Neuronal stem cell (in vitro differentiated cells): ENCODE measurements around the gene HDAC11.

ENCODE experiments used
- DNase-seq: peaks from one replicate; pipeline ENCODE4 v3.0.0-alpha.2; 2013; ENCODE audit warnings: low spot score
- H2AFZ ChIP-seq: one replicate; pipeline ENCODE4 v1.6.1; 2013; ENCODE audit warnings: mild to moderate bottlenecking, low read length, inconsistent platforms
- H2AK5ac ChIP-seq: 2 replicates; pipeline ENCODE4 v1.6.1; 2013; ENCODE audit warnings: low read depth, mild to moderate bottlenecking, inconsistent platforms, low read length, moderate library complexity, mixed read lengths
- H2BK120ac ChIP-seq: 2 replicates; pipeline ENCODE4 v1.6.1; 2013; ENCODE audit warnings: low read depth, mild to moderate bottlenecking, inconsistent platforms, low read length, moderate library complexity, mixed read lengths
- H2BK12ac ChIP-seq: one replicate; pipeline ENCODE4 v1.6.1; 2013; ENCODE audit warnings: low read length, inconsistent platforms
- H2BK15ac ChIP-seq: 2 replicates; pipeline ENCODE4 v1.6.1; 2013; ENCODE audit warnings: mild to moderate bottlenecking, low read length, inconsistent platforms, mixed read lengths
- H2BK5ac ChIP-seq: one replicate; pipeline ENCODE4 v1.6.1; 2013; ENCODE audit warnings: inconsistent platforms, mild to moderate bottlenecking, low read length, moderate library complexity
- H3K14ac ChIP-seq: one replicate; pipeline ENCODE4 v1.6.1; 2013; ENCODE audit warnings: low read length, inconsistent platforms
- H3K18ac ChIP-seq: 2 replicates; pipeline ENCODE4 v1.6.1; 2013; ENCODE audit warnings: low read length, inconsistent platforms
- H3K23ac ChIP-seq: 2 replicates; pipeline ENCODE4 v1.6.1; 2013; ENCODE audit warnings: low read depth, mild to moderate bottlenecking, mixed read lengths, low read length, inconsistent platforms; ENCODE audit not compliant: poor library complexity
- H3K27ac ChIP-seq: replicated peaks from 3 replicates; pipeline ENCODE4 v1.5.1; 2013; ENCODE audit warnings: low read length, inconsistent platforms
- H3K27me3 ChIP-seq, 3 experiments: 2 replicates each; pipeline ENCODE4 v1.6.1; 2013; ENCODE audit warnings: low read length in 3 of 3, mild to moderate bottlenecking in 2 of 3, inconsistent platforms in 1 of 3, low read depth in 1 of 3, mixed read lengths in 1 of 3, moderate library complexity in 1 of 3; ENCODE audit not compliant: control insufficient read depth in 3 of 3, insufficient read depth in 3 of 3
- H3K36me3 ChIP-seq, 2 donors: replicated peaks in 1 of 2; 2 replicates each; pipeline ENCODE4 v1.6.1; 2013; ENCODE audit warnings: low read length in 2 of 2; ENCODE audit not compliant: control insufficient read depth in 2 of 2, insufficient read depth in 2 of 2
- H3K4ac ChIP-seq: 2 replicates; pipeline ENCODE4 v1.6.1; 2013; ENCODE audit warnings: inconsistent platforms, mild to moderate bottlenecking, low read length, moderate library complexity
- H3K4me1 ChIP-seq, 2 donors: 1 replicate in 1 of 2; 2 replicates in 1 of 2; pipeline ENCODE4 v1.6.1; 2013; ENCODE audit warnings: low read length in 2 of 2, low read depth in 1 of 2; ENCODE audit not compliant: control insufficient read depth in 2 of 2, insufficient read depth in 1 of 2
- H3K4me2 ChIP-seq: one replicate; pipeline ENCODE4 v1.6.1; 2013; ENCODE audit warnings: mild to moderate bottlenecking, low read length, inconsistent platforms; ENCODE audit not compliant: insufficient read depth, poor library complexity, severe bottlenecking
- H3K4me3 ChIP-seq, 2 donors: 2 replicates each; pipeline ENCODE4 v1.5.1; 2013; ENCODE audit warnings: low read length in 2 of 2, mild to moderate bottlenecking in 2 of 2, inconsistent platforms in 1 of 2, moderate library complexity in 1 of 2
- H3K79me1 ChIP-seq: one replicate; pipeline ENCODE4 v1.6.1; 2013; ENCODE audit warnings: low read depth, mild to moderate bottlenecking, inconsistent platforms, low read length, moderate library complexity
- H3K9ac ChIP-seq: one replicate; pipeline ENCODE4 v1.6.1; 2013; ENCODE audit warnings: mild to moderate bottlenecking, low read depth, low read length, inconsistent platforms; ENCODE audit not compliant: poor library complexity
- H3K9me3 ChIP-seq, 2 donors: replicated peaks in 1 of 2; 2 replicates each; pipeline versions ENCODE3 to v1.6.1; 2013; ENCODE audit warnings: low read length in 2 of 2, mild to moderate bottlenecking in 2 of 2, inconsistent platforms in 1 of 2, low read depth in 1 of 2, mixed read lengths in 1 of 2, moderate library complexity in 1 of 2; ENCODE audit not compliant: control insufficient read depth in 2 of 2, insufficient read depth in 1 of 2
- H4K8ac ChIP-seq: one replicate; pipeline ENCODE4 v1.6.1; 2013; ENCODE audit warnings: low read depth, mild to moderate bottlenecking, inconsistent platforms, low read length, moderate library complexity
- H4K91ac ChIP-seq: one replicate; pipeline ENCODE4 v1.6.1; 2013; ENCODE audit warnings: low read length, low read depth, mild to moderate bottlenecking, inconsistent platforms; ENCODE audit not compliant: poor library complexity
- WGBS, 2 donors: extraction: QIAGEN DNeasy Blood & Tissue Kit; methylation state at CpG; one replicate each; pipeline ENCODE4 v1.1.7; 2013; ENCODE audit warnings: missing lambda C conversion rate in 2 of 2, mixed read lengths in 1 of 2; ENCODE audit not compliant: insufficient read length in 2 of 2, insufficient replicate concordance in 1 of 2; ENCODE audit errors: extremely low coverage in 2 of 2; 5-methylcytosine and 5-hydroxymethylcytosine counted together

Gene HDAC11

GRCh38 chr3:13517253-13517977 lies 37.3 kb downstream of the HDAC11 start:
- Histone ChIP-seq H3K27ac (no peak overlapping the region), H4K91ac (no peak overlapping the region), H3K18ac (peak overlapping the region; percentile 72), H2BK15ac (peak overlapping the region; percentile 68), H3K79me1 (no peaks in the 10 kb centered on the region), H3K4me1 (peaks cover 8 to 19% of the 10 kb centered on the region in 2 donors), H3K27me3 (no peaks in the 10 kb centered on the region), H4K8ac (no peak overlapping the region), H2AFZ (no peak overlapping the region), H2AK5ac (peak overlapping the region; percentile 56), H3K14ac (peak overlapping the region; percentile 59), H2BK120ac (no peak overlapping the region), H3K23ac (no peak overlapping the region), H2BK5ac (peak overlapping the region; percentile 8), H3K4me2 (no peak overlapping the region), H3K4ac (peak overlapping the region; percentile 29), H3K9ac (no peak overlapping the region), H3K9me3 (peaks cover 1 to 3% of the 10 kb centered on the region in 2 donors), H3K36me3 (no peaks in the 10 kb centered on the region), H3K4me3 (no peak overlapping the region), H2BK12ac (peak overlapping the region; percentile 68)
- DNase-seq = no peak
- no CpG with 5 or more reads among the region's 18 CpGs for WGBS, 2 donors

GRCh38 chr3:13518516-13518953 lies 38.4 kb downstream of the HDAC11 start:
- no peak overlapping the region for H3K4me2 ChIP-seq
- no peak for DNase-seq
- H2BK5ac ChIP-seq = no peak overlapping the region
- no peaks in the 10 kb centered on the region for H3K27me3 ChIP-seq
- H3K23ac ChIP-seq = peak overlapping the region; percentile 18
- H3K4me3 ChIP-seq = no peak overlapping the region
- peaks cover 5 to 10% of the 10 kb centered on the region in 2 donors for H3K4me1 ChIP-seq
- WGBS, 2 donors = no CpG with 5 or more reads among the region's 15 CpGs
- H3K27ac ChIP-seq = no peak overlapping the region
- H3K18ac ChIP-seq = peak overlapping the region; percentile 84
- H3K79me1 ChIP-seq = no peaks in the 10 kb centered on the region
- H2AFZ ChIP-seq = peak overlapping the region; percentile 58
- H2BK120ac ChIP-seq = peak overlapping the region; percentile 52
- H3K9me3 ChIP-seq = peaks cover 0 to 4% of the 10 kb centered on the region in 2 donors
- no peak overlapping the region for H3K9ac ChIP-seq
- no peaks in the 10 kb centered on the region for H3K36me3 ChIP-seq
- peak overlapping the region; percentile 50 for H2BK15ac ChIP-seq
- no peak overlapping the region for H4K91ac ChIP-seq
- peak overlapping the region; percentile 72 for H3K4ac ChIP-seq
- H2AK5ac ChIP-seq = peak overlapping the region; percentile 91
- H4K8ac ChIP-seq = no peak overlapping the region
- H2BK12ac ChIP-seq = peak overlapping the region; percentile 89
- peak overlapping the region; percentile 43 for H3K14ac ChIP-seq

- H2BK5ac ChIP-seq = no peak overlapping the region
- peak overlapping the region; percentile 84 for H3K18ac ChIP-seq
- H4K91ac ChIP-seq = no peak overlapping the region
- H3K4me1 ChIP-seq = peaks cover 2 to 5% of the 10 kb centered on the region in 2 donors
- peak overlapping the region; percentile 32 for H3K9ac ChIP-seq
- H4K8ac ChIP-seq = no peak overlapping the region
- no peak for DNase-seq
- H2BK15ac ChIP-seq = peak overlapping the region; percentile 50
- H3K14ac ChIP-seq = peak overlapping the region; percentile 84
- peak overlapping the region; percentile 89 for H2BK12ac ChIP-seq
- H2AFZ ChIP-seq = peak overlapping the region; percentile 58
- peaks cover 0 to 6% of the 10 kb centered on the region in 2 donors for H3K9me3 ChIP-seq
- no peaks in the 10 kb centered on the region for H3K27me3 ChIP-seq
- peak overlapping the region; percentile 52 for H2BK120ac ChIP-seq
- no peak overlapping the region for H3K4me3 ChIP-seq
- no peaks in the 10 kb centered on the region for H3K79me1 ChIP-seq
- peak overlapping the region; percentile 91 for H2AK5ac ChIP-seq
- no peaks in the 10 kb centered on the region for H3K36me3 ChIP-seq
- no CpG with 5 or more reads among the region's 19 CpGs for WGBS, 2 donors
- H3K23ac ChIP-seq = no peak overlapping the region
- no peak overlapping the region for H3K27ac ChIP-seq
- H3K4ac ChIP-seq = peak overlapping the region; percentile 72
- H3K4me2 ChIP-seq = no peak overlapping the region
Measured at GRCh38 chr3:13519006-13519791, 39.1 kb downstream of the HDAC11 start.

GRCh38 chr3:13520326-13520880 lies 40.3 kb downstream of the HDAC11 start:
- Histone ChIP-seq H3K9ac (no peak overlapping the region), H4K91ac (no peak overlapping the region), H3K4me3 (no peak overlapping the region), H3K27me3 (no peaks in the 10 kb centered on the region), H4K8ac (no peak overlapping the region), H3K79me1 (no peaks in the 10 kb centered on the region), H3K14ac (no peak overlapping the region), H2BK5ac (no peak overlapping the region), H3K23ac (peak overlapping the region; percentile 39), H3K18ac (peak overlapping the region; percentile 93), H2BK120ac (peak overlapping the region; percentile 1), H2AFZ (no peak overlapping the region), H3K9me3 (peaks cover 0 to 6% of the 10 kb centered on the region in 2 donors), H2AK5ac (peak overlapping the region; percentile 63), H3K4ac (no peak overlapping the region), H3K4me2 (no peak overlapping the region), H3K4me1 (peaks cover 2 to 5% of the 10 kb centered on the region in 2 donors), H3K36me3 (no peaks in the 10 kb centered on the region), H2BK12ac (no peak overlapping the region), H2BK15ac (peak overlapping the region; percentile 47), H3K27ac (no peak overlapping the region)
- WGBS, 2 donors = no CpG with 5 or more reads among the region's 9 CpGs
- no peak for DNase-seq
